Measurements from ENCODE around the gene ALDH18A1.

The ALDH18A1 gene

DNA sequence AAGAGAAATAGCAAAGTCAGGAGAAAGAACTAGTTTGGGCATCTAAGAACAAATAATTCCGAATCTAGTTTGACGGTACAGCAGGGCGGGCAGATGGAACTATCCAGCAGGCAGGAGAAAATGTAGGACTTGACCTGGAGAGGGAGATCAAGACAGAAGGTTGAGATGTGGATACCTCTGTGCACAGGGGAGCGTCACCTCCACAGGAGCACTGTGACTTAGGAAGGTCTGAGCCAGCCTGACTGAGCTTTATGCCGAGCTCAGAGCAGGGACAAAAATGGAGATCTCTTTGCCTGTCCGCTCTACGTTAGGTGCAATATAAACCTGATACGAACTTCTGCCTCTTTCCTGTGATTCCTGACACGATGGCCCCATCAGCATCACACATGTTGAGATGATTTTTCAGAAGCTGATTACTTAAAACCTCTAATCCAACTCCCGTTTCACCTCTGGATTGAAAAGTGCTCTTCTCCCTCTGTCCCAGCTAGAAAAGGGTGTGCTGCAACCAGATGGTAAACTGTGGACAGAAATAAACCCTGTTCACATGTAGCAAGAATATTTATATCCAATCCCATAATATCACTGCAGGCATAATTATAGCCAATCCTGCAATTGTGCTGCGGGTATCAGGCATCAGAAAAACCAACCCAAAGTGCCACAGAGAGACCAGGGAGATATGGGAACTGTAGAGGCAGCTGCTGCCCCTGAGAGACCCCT, 81.7 kb downstream of the ALDH18A1 start:
- DNase-seq = no peak

DNA sequence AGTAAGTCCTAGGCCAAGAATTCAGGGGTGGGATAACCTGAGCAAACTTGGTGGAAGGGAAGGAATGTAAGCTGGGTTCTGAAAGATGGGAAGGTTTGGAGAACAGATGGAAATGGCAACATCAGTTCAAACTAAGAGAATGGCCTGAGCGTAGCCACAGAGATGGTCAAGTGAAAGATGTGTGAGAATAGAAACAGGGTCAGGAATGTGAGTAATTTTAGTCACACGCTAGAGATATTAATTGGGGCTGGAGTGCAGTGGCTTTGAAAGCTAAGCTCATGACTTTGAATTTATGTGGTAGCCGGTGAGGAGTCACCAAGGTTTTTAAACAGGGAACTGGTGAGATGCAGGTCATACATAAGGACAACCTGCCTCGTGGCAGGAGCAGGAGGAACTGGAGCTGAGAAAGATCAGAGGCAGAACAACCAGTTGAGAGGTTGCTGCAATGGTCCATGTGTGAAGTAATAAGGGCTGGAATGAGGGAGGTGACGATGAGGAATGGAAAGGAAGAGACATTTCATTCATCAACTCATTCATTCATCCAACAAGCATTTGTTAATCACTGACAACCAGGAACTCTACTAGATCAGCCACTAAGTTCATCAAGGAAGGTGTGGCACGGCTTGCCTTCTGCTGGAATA, 82.4 kb downstream of the ALDH18A1 start:
- no peak for DNase-seq

DNA sequence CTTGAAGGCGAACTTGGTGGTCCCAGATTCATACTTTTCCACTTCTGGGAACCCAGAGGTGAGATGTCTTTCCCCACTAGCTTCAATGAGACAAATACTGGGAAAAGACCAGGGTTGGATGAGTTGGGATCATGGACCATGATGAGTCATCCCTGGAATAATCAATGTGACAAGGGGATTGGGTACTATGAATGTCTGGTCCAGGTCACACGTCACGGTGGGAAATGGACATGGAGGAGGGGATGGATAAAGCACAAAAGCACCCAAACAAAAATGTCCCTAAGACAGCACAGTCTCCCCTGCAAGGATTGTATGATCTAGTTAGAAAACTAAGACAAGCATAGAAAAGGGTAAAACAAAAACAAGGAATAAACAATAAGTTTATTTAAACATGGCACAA, 83.0 kb downstream of the ALDH18A1 start:
- no peak for DNase-seq

DNA sequence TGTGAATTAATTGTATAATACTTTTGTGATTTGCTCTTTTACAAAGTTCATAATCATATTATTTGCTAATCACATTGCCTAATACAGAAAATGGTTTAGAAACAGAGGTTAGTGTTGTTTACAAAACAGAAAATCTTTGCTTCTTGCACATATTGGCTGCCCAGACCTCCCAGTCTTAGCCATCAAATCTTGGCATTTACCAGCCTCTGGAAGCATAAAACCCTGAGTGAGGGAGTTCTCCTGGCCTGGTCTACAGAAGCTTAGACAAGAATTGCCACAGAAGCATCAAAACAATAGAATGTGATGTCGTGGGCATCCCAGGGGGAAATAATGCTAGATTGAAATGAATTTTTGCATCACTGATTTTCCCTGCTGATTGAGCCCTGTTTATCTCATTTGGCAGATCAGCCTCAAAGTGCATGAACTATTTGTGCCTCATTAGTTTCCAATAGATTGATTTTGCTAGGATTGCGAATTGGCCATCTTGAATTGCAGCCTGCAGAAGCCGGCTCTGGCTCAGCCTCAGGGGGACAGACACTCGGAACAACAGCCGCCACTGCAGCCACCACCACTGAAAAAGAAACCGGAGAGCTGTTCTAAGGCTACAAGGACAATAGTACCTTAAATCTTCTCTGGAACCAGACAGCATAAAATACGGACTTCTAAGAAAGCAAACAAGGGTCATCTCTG, 84.2 kb downstream of the ALDH18A1 start:
- no peak for DNase-seq

DNA sequence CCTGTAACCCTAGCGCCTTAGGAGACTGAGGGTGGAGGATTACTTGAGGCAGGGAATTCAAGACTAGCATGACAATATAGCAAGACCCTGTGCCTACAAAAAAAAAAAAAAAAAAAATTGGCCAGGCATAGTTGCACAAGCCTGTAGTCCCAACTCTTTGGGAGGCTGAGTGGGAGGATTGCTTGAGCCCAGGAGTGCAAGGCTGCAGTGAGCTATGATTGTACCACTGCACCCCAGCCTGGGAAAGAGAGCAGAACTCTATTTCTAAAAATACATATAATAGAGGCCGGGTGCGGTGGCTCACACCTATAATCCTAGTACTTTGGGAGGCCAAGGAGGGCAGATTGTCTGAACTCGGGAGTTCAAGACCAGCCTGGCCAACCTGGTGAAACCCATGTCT, 85.1 kb downstream of the ALDH18A1 start:
- no peak for DNase-seq

DNA sequence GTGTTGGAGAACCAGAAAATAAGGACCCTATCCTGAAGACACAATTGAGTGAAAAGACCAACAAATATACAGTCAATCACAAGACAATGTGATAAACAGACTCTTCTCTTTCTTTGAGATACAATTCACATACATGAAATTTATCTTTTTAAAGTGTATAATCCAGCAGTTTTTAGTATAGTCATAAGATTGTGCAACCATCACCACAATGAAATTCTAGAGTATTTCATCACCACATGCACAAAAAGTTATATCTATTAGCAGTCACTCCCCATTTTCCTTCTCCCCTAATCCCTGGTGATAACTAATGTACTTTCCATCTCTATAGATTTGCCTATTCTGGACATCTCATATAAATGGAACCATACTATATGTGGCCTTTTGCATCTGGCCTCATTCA, 87.1 kb downstream of the ALDH18A1 start:
- DNase-seq = no peak

DNA sequence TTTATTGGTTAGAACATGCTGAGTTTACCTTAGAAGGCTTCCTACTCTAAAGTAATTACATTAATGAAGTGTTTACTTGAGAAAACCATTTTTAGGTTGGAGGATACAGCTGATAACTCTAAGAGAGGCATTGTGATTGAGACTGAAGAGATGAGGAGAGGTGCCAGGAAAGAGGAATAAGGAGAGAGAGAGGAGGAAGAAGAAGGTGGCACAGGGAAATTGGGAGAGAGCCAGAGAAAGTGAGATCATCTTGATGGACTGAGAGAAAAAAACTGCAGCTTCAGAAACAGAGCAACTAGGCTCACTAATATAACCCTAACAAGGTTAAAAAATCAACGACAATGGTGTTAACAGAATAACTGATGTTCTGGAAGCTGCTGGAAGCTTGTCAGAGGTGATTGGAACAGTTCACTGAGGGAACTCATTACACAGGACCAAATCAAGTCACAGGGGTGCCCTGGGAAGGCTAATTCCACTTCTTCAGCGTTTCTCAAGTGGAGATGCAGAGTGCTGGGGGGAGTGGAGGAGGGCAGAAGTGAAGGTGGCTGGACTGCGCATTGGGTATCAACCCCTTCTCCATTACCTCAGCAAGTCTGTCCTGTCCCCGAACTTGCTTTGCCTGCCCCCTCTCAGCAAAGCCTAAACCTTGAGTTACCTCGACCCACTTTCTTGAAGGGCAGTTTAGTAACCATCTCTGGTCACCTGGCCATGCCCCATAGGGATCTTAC, 88.4 kb downstream of the ALDH18A1 start:
- no peak for DNase-seq

DNA sequence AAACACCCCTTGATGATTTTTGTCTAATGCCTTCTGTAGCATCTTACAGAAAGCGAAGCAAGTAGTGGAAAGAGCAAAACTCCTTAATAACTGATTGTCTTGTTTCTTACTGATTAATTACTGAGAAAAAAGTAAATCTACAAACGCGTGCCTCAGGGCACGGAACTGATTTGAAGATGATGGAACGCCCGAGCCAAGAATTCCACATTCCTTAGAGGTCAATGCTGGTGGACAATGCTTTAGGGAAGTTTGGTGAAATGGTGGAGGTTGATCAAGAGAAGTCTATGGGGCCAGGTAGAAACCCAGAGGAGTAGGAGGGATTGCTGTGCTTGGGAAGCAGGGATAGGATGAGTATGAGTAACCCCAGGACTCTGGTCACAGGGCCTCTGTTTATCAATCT, 90.4 kb downstream of the ALDH18A1 start:
- DNase-seq = no peak

DNA sequence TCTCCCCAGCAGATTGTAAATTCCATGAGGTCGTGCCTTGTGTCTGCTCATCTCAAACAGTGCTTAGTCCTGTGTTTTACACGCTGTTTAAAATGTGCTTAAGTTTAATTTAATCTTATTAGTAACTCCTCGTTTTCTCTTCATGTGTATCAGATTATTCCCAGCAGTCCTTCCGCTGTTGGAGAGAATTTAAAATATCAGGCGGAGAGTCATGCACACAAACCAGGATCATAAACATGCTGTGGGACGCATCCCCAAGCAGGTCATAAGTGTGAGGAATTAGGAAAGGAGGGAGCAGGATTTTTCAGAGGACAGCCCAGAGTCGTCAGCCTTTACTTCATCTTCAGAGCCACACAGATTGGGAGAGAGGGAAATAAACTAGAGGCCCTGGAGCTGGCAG, 91.2 kb downstream of the ALDH18A1 start:
- DNase-seq = no peak

DNA sequence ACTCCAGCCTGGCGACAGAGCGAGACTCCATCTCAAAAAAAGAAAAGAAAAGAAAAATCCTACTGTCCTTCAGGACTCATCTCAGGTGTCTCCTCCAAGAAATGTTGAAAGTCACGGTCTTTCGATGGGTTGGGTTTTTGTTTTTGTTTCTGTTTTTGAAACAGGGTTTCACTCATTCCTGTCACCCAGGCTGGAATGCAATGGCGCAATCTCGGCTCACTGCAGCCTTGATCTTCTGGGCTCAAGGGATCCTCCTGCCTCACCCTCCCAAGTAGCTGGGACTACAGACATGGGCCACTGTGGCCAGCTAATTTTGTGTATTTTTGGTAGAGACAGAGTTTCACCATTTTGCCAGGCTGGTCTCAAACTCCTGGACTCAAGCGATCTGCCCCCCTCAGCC, 92.2 kb downstream of the ALDH18A1 start:
- no peak for DNase-seq

DNA sequence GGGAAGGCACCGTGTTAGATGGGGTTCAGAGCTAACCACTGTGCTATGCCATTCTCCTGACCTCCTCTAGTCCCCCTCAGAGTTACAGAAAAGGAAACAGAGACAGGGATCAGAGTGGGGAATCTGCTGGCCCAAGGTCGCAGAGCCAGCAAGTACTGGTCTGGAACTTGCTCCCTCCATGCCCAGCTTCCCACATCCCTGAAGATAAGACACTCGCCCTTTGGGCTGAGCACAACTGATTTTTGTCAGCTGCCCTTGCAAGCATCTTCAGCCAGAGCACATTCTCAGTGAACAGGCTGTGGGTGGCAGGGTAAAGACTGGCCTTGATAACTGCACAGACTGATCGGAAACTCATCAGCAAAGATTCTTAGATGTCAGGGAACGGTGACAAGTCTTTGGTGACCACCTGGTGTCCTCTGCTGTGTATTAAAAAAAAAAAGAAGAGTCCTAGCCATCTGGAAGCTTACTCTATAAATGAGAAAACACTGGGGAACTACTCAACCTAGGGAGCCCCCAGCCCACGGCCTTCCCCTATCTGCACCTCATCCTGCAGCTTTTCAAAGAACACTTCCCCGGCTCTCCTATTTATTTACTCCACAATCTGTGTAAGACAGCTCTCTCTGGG, 94.1 kb downstream of the ALDH18A1 start:
- DNase-seq = no peak

DNA sequence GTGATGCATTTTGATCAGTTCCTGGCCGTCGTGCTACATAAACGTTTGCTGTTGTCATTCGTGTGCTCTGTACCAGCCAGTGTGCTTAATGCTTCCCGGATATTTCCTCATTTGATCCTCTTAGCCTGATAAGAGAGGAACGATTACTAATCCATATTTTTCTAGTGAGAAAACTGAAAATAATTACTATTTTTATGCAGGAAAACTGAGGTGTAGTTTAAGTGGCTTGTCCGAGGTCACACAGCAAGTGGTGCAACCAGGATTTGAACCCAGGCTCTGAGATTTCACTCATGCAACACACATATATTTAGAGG, 94.7 kb downstream of the ALDH18A1 start:
- no peak for DNase-seq

DNA sequence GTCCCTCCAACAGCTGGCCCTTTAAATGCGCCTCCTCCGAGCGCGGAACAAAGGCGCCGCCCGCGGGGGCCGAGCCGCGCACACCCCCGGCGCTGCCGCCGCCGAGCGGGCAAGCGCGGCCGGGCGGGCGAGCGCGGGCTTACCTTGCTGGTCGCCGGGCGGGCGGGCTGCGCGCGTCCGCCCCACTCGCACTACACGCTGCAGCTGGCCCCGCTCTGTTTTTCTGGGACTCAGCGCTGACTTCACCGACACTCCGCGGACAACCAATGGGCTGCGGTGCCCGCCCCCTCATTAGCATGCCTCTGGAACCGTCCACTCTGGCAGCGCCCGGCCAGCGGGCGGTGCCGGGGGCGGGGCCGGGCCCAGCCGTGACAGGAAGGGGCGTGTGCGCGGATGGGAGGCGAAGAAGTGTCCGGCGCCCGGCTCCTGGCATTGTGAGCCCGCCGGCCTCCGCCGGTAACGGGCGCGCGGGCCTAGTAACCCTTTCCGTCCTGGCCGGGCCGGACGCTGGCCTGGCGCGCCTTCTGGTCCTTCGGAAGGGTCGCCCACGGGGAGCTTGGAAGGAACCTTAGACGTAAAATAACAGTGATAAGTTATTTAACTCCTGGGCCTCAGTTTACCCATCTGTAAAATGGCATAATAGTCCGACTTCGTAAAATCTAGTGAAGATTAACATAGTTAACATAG, 95.2 kb downstream of the ALDH18A1 start, which contains the start of gene SORBS1:
SORBS1 (minus strand) TSS at position 195 of the 687 bp plus-strand sequence. CDS start 120,236 bp downstream, outside the sequence.
- peak; percentile 84 for DNase-seq

DNA sequence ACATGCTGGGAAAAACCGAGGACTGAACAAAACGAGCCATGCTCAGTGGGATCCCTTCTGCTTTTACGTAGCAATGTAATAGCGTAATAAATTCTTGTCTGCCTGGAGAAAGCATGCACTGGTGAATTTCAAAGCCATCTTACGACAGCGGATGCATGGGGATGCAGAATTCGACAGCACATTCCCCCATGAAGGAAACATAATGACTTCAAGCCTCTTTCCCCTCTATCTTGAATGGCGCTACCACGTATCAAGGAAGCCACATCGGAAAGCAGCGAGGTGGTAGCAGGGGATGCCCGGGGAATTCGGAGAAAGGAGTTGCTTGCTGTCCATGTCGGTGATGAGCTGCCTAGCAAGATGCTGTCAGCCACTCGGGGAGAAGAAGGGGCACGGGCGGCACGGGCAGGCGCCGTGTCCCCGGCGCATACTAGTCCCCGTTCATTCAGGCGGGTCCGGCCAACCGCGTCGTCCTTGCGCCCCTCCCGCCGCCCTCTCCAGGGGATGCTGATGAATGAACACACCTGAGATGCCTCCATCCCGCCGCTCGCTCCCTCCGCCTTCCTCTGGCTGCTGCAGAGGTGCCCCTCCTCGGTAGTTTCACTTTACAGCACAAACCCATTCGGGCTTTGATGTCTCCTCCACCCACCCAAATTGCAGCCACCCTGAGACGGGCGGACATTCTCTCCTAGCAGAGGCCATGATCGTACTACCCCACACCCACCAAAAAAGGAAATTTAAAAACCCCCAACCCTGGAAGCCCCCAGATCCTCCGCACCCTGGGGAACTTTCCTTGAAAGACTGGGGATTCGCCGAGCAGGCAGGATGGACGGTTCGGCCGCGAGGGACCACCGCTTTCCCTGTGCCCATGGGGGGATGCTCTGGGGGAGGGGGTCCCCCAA, 96.0 kb downstream of the ALDH18A1 start:
- DNase-seq = peak; percentile 33

DNA sequence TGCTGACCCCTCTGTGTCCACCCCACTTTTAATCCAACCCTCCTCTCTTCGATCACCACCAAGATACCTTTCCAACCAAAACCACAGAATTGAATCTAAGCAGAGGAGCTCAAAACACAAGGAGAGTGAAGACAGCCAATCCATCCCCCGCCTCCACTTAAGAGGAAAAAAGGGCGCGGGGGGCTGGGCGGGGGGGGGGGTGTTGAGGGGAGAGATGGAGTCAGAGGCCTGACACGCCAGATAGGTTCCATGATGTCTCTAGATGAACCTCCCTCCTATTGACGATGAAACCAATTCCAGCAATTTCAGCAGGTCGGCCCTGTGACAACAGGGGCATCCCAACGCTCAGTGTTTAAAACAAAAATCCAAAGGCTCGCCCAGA, 96.6 kb downstream of the ALDH18A1 start:
- DNase-seq = no peak

DNA sequence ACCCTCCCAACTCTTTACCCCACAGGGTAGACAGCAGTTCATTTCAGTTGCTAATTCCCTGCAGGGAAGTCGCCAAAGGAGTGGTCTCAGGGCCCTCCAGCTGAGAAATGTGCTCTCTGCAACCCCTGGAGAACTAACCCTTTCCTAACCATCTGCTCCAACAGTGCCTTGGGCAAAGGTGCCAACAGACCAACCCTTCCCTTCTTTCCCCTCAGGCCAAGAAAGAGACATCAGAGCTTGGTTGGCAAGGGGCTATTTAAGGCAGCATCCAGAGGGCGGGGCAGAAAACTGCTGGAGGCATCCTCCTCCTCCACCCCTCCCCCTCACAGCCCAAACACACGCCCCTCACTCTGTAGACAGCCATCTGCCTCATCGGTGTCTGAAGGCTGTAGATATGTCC, 97.0 kb downstream of the ALDH18A1 start:
- DNase-seq = no peak

DNA sequence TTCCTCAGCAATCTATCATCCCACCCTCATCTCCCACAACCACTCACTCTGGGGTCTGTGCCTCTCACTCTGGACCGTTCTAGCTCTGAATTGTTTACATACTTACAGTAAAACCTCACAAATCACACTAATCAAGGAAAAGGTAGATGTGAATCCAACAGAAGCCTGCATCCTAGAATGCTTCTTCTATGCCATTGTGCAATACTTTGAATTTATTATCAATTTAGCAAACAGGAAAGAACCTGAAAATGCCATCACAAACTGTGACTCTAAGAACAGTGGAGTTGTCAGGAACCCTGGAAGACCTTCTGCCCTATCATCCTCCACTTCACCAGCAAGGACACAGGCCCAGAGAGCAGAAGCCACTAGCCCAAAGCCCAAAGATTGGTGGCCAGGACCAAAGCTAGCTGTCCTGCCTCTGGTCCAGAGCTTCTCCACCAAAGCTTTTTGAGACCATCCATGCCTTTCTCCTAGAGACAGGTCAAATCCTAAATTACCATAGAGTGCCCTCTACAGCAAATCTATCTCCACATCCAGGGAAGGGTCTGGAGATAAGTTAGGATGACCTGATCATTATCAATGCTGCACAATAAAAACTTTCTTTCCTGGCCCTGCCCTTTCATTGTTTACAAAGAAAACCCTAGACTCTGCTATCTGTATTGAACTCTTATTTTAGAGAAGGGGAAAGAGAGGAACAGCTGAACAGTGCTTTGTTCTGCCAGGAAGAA, 97.8 kb downstream of the ALDH18A1 start:
- DNase-seq = no peak

DNA sequence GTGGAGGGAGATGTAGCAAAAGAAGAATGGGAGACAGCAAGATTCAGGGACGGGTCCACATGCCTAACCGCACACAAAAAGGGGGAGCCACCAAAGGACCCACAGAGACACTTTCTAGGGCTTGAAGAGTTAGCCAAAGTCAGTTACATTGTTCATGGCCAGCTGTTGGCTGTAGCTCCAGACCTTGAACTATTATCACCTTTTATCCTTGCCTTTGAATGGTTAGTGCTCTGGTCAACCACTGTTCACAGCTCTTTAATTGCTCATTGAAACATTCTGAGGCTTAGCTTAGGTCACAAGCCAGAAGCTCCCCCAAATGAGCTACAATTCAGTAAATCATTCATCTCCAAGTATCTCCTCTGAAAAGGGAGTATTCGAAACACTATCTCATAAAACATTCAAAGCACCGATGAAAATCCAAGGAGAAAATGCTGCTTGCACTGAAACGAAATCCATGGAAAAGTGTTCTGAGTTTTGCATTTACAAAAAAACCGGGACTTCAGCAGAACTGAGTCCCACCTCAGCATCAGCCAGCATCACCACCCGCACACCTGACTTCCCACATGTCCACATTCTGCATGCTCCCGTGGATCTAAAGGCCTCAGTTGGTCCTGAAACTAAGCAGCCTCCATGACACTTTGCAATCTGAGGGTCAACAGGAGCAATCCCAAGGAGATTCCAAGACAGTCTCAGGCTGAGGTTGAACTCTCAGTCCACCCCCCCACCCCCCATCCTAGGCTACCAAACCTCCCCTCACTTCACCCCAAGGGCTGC, 99.3 kb downstream of the ALDH18A1 start:
- no peak for DNase-seq

Data from activated gamma-delta T cell treated with Interleukin-2 at 50 U/mL for 16 hours (primary cell).